Liver (tissue), 3 donors: Measurements from ENCODE around the gene RTF2.

Experiments
- SP1 ChIP-seq: IDR thresholded peaks from 2 replicates; pipeline ENCODE4 v1.6.1; 2018; ENCODE audit warnings: antibody characterized with exemption, mild to moderate bottlenecking
- TF ChIP-seq, protein P1 (sequence below): fragments of 150-350 bp; IDR thresholded peaks from 2 replicates; pipeline ENCODE4 v1.5.1; 2017; ENCODE audit warnings: improper control_type of control experiment, low read depth, low read length; ENCODE audit not compliant: missing input control
- donor health status: healthy.
- donor health status: healthy.

DNA sequence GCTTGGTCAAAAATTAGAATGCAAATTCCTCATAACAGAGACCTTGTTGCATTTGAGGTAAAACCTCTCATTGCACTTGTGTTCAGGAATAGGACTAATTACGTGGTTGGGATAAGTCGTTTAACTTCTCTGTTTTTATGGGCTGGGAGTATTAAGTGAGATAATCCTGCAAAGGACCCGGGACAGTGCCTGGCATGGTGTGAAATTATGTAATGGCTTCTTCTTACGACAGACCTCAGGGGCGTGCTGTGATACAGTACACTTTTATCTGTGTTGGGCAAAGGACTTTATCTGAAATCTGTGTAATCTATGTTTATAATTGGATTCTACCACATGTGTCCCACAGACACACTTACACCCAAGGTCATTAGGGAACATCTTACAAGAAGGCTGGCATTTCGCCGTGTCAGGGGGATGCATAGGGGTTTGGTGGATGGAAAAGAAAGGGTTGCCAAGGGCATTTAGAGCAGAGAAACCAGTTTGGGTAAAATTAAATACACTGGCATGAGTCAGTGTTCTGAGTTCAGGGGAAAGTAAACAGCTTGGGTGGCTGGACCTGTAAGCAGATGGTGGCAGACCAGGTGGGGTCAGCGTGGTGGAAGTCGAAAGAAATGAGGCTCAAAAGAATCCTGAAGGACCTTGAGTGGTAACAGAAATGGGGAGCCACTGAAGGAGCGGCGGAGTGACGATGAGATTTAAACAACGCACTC lies 17.2 kb upstream of the RTF2 start:
- no peak for TF ChIP-seq SP1
- TF ChIP-seq, protein P1, sequence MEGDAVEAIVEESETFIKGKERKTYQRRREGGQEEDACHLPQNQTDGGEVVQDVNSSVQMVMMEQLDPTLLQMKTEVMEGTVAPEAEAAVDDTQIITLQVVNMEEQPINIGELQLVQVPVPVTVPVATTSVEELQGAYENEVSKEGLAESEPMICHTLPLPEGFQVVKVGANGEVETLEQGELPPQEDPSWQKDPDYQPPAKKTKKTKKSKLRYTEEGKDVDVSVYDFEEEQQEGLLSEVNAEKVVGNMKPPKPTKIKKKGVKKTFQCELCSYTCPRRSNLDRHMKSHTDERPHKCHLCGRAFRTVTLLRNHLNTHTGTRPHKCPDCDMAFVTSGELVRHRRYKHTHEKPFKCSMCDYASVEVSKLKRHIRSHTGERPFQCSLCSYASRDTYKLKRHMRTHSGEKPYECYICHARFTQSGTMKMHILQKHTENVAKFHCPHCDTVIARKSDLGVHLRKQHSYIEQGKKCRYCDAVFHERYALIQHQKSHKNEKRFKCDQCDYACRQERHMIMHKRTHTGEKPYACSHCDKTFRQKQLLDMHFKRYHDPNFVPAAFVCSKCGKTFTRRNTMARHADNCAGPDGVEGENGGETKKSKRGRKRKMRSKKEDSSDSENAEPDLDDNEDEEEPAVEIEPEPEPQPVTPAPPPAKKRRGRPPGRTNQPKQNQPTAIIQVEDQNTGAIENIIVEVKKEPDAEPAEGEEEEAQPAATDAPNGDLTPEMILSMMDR, result no peak
